Neural progenitor cell (in vitro differentiated cells): ENCODE results near the gene ZNF549.

Experiments
- CTCF ChIP-seq: fragments of 200-600 bp; sonication (generic); IDR thresholded peaks from 2 replicates; pipeline ENCODE4 v1.5.1; 2017; ENCODE audit warnings: antibody characterized with exemption, mild to moderate bottlenecking
- EZH2 ChIP-seq: fragments of 200-600 bp; sonication (generic); IDR thresholded peaks from 2 replicates; pipeline ENCODE4 v1.6.1; 2017; ENCODE audit warnings: antibody characterized with exemption, mild to moderate bottlenecking, moderate library complexity

GRCh38 chr19:57587529-57587928 lies 60.4 kb downstream of the ZNF549 start:
- TF ChIP-seq EZH2, result no peak
- no peak for TF ChIP-seq CTCF
